ENCODE data around the gene DNAAF1. TPM values are rescaled to one million over a fixed set of nuclear protein-coding genes. Genes with fewer than 3 reads are reported as not detected.

DNAAF1 gene
- total and polyA plus RNA-seq, 2 of the 8 experiments (the other 6 are each of a cell fraction or from before 2014, with no cell fraction given) = 0.09 to 0.15 TPM

DNA sequence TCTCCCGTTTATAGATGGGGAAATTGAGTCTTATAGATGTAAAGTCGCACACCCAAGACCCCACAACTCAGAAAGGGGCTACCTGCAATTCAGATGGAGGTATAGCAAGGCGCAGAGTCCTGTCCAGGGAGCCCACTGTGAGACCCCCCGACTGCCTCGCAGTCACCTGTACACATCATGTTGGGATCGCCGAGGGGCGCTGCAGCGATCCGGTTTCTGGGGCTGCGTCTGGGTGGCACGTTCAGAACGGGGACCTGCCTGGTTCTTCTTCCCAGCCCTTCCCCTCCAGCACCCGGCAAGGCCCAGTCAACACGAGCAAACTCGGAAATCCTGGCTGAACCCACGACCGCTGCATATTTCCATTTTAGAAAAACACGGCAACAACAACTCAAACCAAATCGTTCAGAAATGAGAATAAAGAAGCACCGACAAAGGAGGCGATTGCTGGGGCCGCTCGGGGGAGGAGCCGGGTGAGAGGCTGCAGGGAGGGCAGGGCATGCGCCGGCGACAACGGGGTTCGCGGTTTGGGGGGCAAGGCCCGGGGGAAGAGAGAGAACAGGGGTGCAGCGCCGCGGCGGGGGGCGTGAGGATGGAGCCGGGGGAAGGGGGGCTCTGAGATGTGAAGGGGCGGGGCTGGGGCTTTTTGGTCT, 774 bp upstream of the DNAAF1 start:
- H3K23me2 ChIP-seq (ENCODE audit: low read depth, low read length) = peaks cover 8% of the 10 kb centered on the region; the same call in 1 of the 2 replicates
- H3K18ac ChIP-seq (ENCODE audit: extremely low read depth, low read length) = no peak overlapping the region
- peaks cover 5 to 43% of the 10 kb centered on the region in 2 experiments; a peak in 3 of 4 replicates for H3K79me2 ChIP-seq (ENCODE audit: control insufficient read depth in 1 of 2, insufficient read depth in 2 of 2, low read length in 2 of 2)
- no peak overlapping the region for H4K5ac ChIP-seq (ENCODE audit: insufficient read length, low read depth, low read length)
- H3K9ac ChIP-seq (replicated peaks in 1 of 4; ENCODE audit: extremely low read depth in 1 of 4, low read depth in 3 of 4, low read length in 3 of 4) = peak overlapping the region; percentile 40 to 73 (median 60)
- H2BK15ac ChIP-seq (ENCODE audit: low read length) = no peak overlapping the region
- no peak overlapping the region for H2AFZ ChIP-seq (ENCODE audit: low read length)
- DNase-seq (ENCODE audit: low read depth in 1 of 2, low spot score in 2 of 2) = peak in 1 of 2 experiments; percentile 66
- no peak overlapping the region for H2AK5ac ChIP-seq (ENCODE audit: low read depth, low read length)
- H2BK120ac ChIP-seq (replicated peaks; ENCODE audit: low read depth, low read length) = no peak overlapping the region
- ChIA-PET CTCF (ENCODE audit: partially characterized antibody) (interaction anchor here (0.8 to 2.0 kb wide), 4 partner anchors 12 to 60 kb away, joined by 3 to 5 read pairs (median 4); no protein-coding TSS in a partner anchor), POLR2A (ENCODE audit: partially characterized antibody) (interaction anchor here (0.8 to 1.0 kb wide), 2 partner anchors 9 to 16 kb away, joined by 3 read pairs; no protein-coding TSS in a partner anchor)
- H4K20me1 ChIP-seq (replicated peaks in 1 of 2; ENCODE audit: control insufficient read depth in 1 of 2, insufficient read depth in 2 of 2, low read length in 2 of 2) = peaks cover 3 to 6% of the 10 kb centered on the region in 2 experiments
- 2% methylated on average over 25 of the region's 39 CpGs; no CpG with 5 or more reads in 1 of the 2 experiments for WGBS, 2 experiments (ENCODE audit: extremely low coverage in 1 of 2, insufficient coverage in 1 of 2, insufficient read length in 1 of 2, insufficient replicate concordance in 2 of 2, low coverage in 1 of 2, low lambda C conversion rate in 2 of 2, missing lambda C conversion rate in 1 of 2)
- no peak overlapping the region for H3K27ac ChIP-seq (ENCODE audit: low read depth, low read length)
- no peak overlapping the region for H3K23ac ChIP-seq (ENCODE audit: insufficient read length)
- peaks cover 2 to 13% (median 6%) of the 10 kb centered on the region in 4 experiments for H3K4me1 ChIP-seq (replicated peaks in 1 of 4; ENCODE audit: control insufficient read depth in 3 of 4, insufficient read depth in 4 of 4, low read length in 3 of 4)
- FAIRE-seq = no peak
- peak overlapping the region; percentile 88 to 97 (median 92) for H3K4me3 ChIP-seq (ENCODE audit: extremely low read depth in 1 of 4, insufficient read depth in 2 of 4, low read depth in 3 of 4, low read length in 4 of 4)
- H4K91ac ChIP-seq (replicated peaks; ENCODE audit: insufficient read length, low read length) = no peak overlapping the region
- H3K14ac ChIP-seq (ENCODE audit: insufficient read length) = no peak overlapping the region
- no peak overlapping the region; the same call in 1 of the 2 replicates for H2BK5ac ChIP-seq (ENCODE audit: low read depth, low read length)
- H3K79me1 ChIP-seq (ENCODE audit: low read depth, low read length) = peaks cover 8% of the 10 kb centered on the region
- H3K9me3 ChIP-seq (ENCODE audit: insufficient read depth in 2 of 2, low read depth in 1 of 2, low read length in 1 of 2) = no peaks in the 10 kb centered on the region
- H3K4me2 ChIP-seq (ENCODE audit: insufficient read depth in 1 of 2, low read depth in 2 of 2, low read length in 2 of 2) = peak overlapping the region; percentile 89 to 97
- no peak overlapping the region for H3K56ac ChIP-seq (replicated peaks; ENCODE audit: insufficient read length, low read depth, low read length)
- no peak overlapping the region for H2BK20ac ChIP-seq (ENCODE audit: low read length)
- H3K4ac ChIP-seq (replicated peaks; ENCODE audit: insufficient read length, low read depth, low read length) = no peak overlapping the region
- H4K8ac ChIP-seq (ENCODE audit: extremely low read depth, insufficient read depth, low read length) = peak overlapping the region; percentile 87
- H3K27me3 ChIP-seq (replicated peaks in 1 of 4; ENCODE audit: control insufficient read depth in 3 of 4, extremely low read depth in 1 of 4, insufficient read depth in 3 of 4, low read length in 3 of 4) = peaks cover 0 to 7% (median 3%) of the 10 kb centered on the region in 4 experiments; a peak in 2 of 7 replicates
- peaks cover 0 to 3% (median 0%) of the 10 kb centered on the region in 4 experiments; a peak in 1 of 8 replicates for H3K36me3 ChIP-seq (ENCODE audit: control insufficient read depth in 2 of 4, insufficient read depth in 4 of 4, low read length in 3 of 4)
- H2BK12ac ChIP-seq (ENCODE audit: low read depth, low read length) = no peak overlapping the region
- TF ChIP-seq KDM1A (IDR thresholded peaks at IDR 0.05; ENCODE audit: borderline replicate concordance, low read length) = no peak
- TF ChIP-seq EZH2 (IDR thresholded peaks at IDR 0.05; ENCODE audit: low read depth, low read length, severe bottlenecking) = no peak
- peak; percentile 62; the same call in 1 of the 2 replicates for TF ChIP-seq RBBP5 (IDR thresholded peaks at IDR 0.05; ENCODE audit: borderline replicate concordance, low read depth, low read length)
- TF ChIP-seq, protein P1, sequence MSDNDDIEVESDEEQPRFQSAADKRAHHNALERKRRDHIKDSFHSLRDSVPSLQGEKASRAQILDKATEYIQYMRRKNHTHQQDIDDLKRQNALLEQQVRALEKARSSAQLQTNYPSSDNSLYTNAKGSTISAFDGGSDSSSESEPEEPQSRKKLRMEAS (IDR thresholded peaks at IDR 0.05) = peak; percentile 15; the same call in 1 of the 2 replicates
- no peak for TF ChIP-seq SIN3A (conservative IDR thresholded peaks at IDR 0.05 in 1 of 2, IDR thresholded peaks at IDR 0.05 in 1 of 2; ENCODE audit: low read depth in 1 of 2, low read length in 2 of 2)
- peak; percentile 4 for TF ChIP-seq KDM4A (IDR thresholded peaks at IDR 0.05; ENCODE audit: low read depth, low read length, severe bottlenecking)
- 0 out of 2 replicates have a peak, but pooled peaks have one; percentile 17 for TF ChIP-seq TAF1 (IDR thresholded peaks at IDR 0.05; ENCODE audit: low read depth, low read length)
- TF ChIP-seq, protein P2, sequence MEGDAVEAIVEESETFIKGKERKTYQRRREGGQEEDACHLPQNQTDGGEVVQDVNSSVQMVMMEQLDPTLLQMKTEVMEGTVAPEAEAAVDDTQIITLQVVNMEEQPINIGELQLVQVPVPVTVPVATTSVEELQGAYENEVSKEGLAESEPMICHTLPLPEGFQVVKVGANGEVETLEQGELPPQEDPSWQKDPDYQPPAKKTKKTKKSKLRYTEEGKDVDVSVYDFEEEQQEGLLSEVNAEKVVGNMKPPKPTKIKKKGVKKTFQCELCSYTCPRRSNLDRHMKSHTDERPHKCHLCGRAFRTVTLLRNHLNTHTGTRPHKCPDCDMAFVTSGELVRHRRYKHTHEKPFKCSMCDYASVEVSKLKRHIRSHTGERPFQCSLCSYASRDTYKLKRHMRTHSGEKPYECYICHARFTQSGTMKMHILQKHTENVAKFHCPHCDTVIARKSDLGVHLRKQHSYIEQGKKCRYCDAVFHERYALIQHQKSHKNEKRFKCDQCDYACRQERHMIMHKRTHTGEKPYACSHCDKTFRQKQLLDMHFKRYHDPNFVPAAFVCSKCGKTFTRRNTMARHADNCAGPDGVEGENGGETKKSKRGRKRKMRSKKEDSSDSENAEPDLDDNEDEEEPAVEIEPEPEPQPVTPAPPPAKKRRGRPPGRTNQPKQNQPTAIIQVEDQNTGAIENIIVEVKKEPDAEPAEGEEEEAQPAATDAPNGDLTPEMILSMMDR (IDR thresholded peaks at IDR 0.05; ENCODE audit: control extremely low read depth in 1 of 3, insufficient read depth in 1 of 3, low read depth in 1 of 3, low read length in 3 of 3) = 0 out of 4 replicates have a peak, but pooled peaks of 1 of the 3 experiments have one; percentile 19

Data from H1 (cell line).